CD4-positive, alpha-beta T cell (primary cell): Measurements from ENCODE around the gene MLLT10. TPM values are rescaled to one million over a fixed set of nuclear protein-coding genes. Genes with fewer than 3 reads are reported as not detected.

Experiments
- ATAC-seq: fragments of 200-7000 bp; cut with Tn5 transposase; one replicate; pipeline ENCODE4 v1.10.0; 2022; ENCODE audit warnings: mild to moderate bottlenecking; ENCODE audit not compliant: poor library complexity
- CTCF ChIA-PET: fragments of 350-600 bp; sonication (Branson Sonifier 250); formaldehyde crosslinking; loops from one replicate; lab custom pipeline; 2021; ENCODE audit warnings: antibody characterized with exemption, inconsistent platforms; lab: Charles Lee
- POLR2A ChIA-PET: fragments of 350-600 bp; sonication (Branson Sonifier 250); formaldehyde crosslinking; loops from one replicate; lab custom pipeline; 2021; ENCODE audit warnings: antibody characterized with exemption, inconsistent platforms; lab: Charles Lee
- DNase-seq, 14 experiments: peaks; one replicate each; pipeline ENCODE4 v3.0.0-alpha.2; 2013 to 2020; ENCODE audit warnings: mixed read lengths in 2 of 14
- H3K27ac ChIP-seq, 2 donors: one replicate each; pipeline versions ENCODE4 v1.5.1 to v1.7.0; 2013; ENCODE audit warnings: low read length in 2 of 2, low read depth in 1 of 2, mild to moderate bottlenecking in 1 of 2
- H3K27me3 ChIP-seq, 2 experiments: 1 replicate in 1 of 2; 2 replicates in 1 of 2; pipeline versions ENCODE4 v1.6.1 to v1.7.0; 2013; ENCODE audit warnings: low read length in 2 of 2, control low read depth in 1 of 2, mild to moderate bottlenecking in 1 of 2, moderate library complexity in 1 of 2; ENCODE audit not compliant: insufficient read depth in 2 of 2, control insufficient read depth in 1 of 2
- H3K36me3 ChIP-seq: one replicate; pipeline ENCODE4 v1.6.1; 2013; ENCODE audit warnings: low read length, control low read depth; ENCODE audit not compliant: insufficient read depth
- H3K4me1 ChIP-seq: one replicate; pipeline ENCODE4 v1.6.1; 2013; ENCODE audit warnings: low read length, control low read depth; ENCODE audit not compliant: insufficient read depth
- H3K4me3 ChIP-seq: one replicate; pipeline ENCODE4 v1.5.1; 2013; ENCODE audit warnings: mild to moderate bottlenecking, low read length, moderate library complexity
- H3K9me3 ChIP-seq, 2 experiments: 1 replicate in 1 of 2; 2 replicates in 1 of 2; pipeline versions ENCODE4 v1.6.1 to v1.7.0; 2013; ENCODE audit warnings: low read length in 2 of 2, mild to moderate bottlenecking in 2 of 2, control low read depth in 1 of 2, moderate library complexity in 1 of 2; ENCODE audit not compliant: control insufficient read depth in 1 of 2, insufficient read depth in 1 of 2
- H3K27ac Mint-ChIP-seq: one replicate; pipeline ENCODE4 v1.8.0; 2020; ENCODE audit warnings: mixed read lengths
- H3K27me3 Mint-ChIP-seq: one replicate; pipeline ENCODE4 v1.8.0; 2021; ENCODE audit warnings: mixed read lengths
- H3K36me3 Mint-ChIP-seq: one replicate; pipeline ENCODE4 v1.8.0; 2021; ENCODE audit warnings: low read depth, mixed read lengths
- H3K4me1 Mint-ChIP-seq: one replicate; pipeline ENCODE4 v1.8.0; 2021; ENCODE audit warnings: low read depth, mixed read lengths
- H3K4me3 Mint-ChIP-seq: one replicate; pipeline ENCODE4 v1.8.0; 2020; ENCODE audit warnings: mild to moderate bottlenecking, mixed read lengths
- H3K9me3 Mint-ChIP-seq: one replicate; pipeline ENCODE4 v1.8.0; 2020; ENCODE audit warnings: mixed read lengths
- CTCF ChIP-seq: fragments of 200-600 bp; IDR thresholded peaks from one replicate; pipeline ENCODE4 v1.8.0; 2022; ENCODE audit warnings: antibody characterized with exemption, mild to moderate bottlenecking
- intact Hi-C, 2 experiments: fragments of 100-400 bp; cut with DNase I in 1 of 2; cut with micrococcal nuclease in 1 of 2; formaldehyde crosslinking; loops; one replicate each; pipeline versions ENCODE4 v1.15.1 to v1.9.0; 2023 to 2025; cut with DNase I, micrococcal nuclease
- total RNA-seq, 174 experiments: library from RNA in 2 of 174; stranded (reverse) in 2 of 174; gene quantifications; one replicate each; pipeline ENCODE4 v1.2.3 and lab custom pipeline; 2021 to 2026

The MLLT10 gene
- total RNA-seq, 2 experiments from 2014 or later, result 46.0 to 64.1 TPM

GRCh38 chr10:21519941-21520436 is 14.0 kb upstream of the MLLT10 start:
- no peak for ATAC-seq
- Mint-ChIP-seq H3K9me3 (no peaks in the 10 kb centered on the region), H3K4me3 (peak overlapping the region; percentile 63), H3K36me3 (no peaks in the 10 kb centered on the region), H3K27me3 (peaks cover 80% of the 10 kb centered on the region), H3K4me1 (peaks cover 49% of the 10 kb centered on the region), H3K27ac (peak overlapping the region; percentile 65)
- ChIA-PET CTCF (no interaction called here), POLR2A (interaction anchor here (0.6 to 3.6 kb wide), 4 partner anchors 9 to 162 kb away, joined by 3 to 16 read pairs (median 4); partner anchors contain the start of gene MLLT10)
- no peak for TF ChIP-seq CTCF
- intact Hi-C loops, result loop anchor here (5.0 to 10.0 kb wide), 4 partner anchors 225 to 1915 kb away; partner anchors contain the start of gene OTUD1 (in 1 of the 2)
- H3K27ac ChIP-seq, result no peak overlapping the region
- peak in 3 of 14 experiments; percentile 45 to 56 (median 54) for DNase-seq
- H3K27me3 ChIP-seq, result peaks cover 49 to 73% of the 10 kb centered on the region in 2 experiments
- H3K36me3 ChIP-seq, result no peaks in the 10 kb centered on the region
- H3K4me1 ChIP-seq, result peaks cover 42% of the 10 kb centered on the region
- H3K9me3 ChIP-seq, result peaks cover 0 to 7% of the 10 kb centered on the region in 2 experiments
- H3K4me3 ChIP-seq, result no peak overlapping the region

- H3K4me1 Mint-ChIP-seq, result peaks cover 54% of the 10 kb centered on the region
- CTCF ChIA-PET, result interaction anchor here (1.6 kb wide), 1 partner anchor 25 kb away, joined by 5 read pairs; no protein-coding TSS in a partner anchor
- peaks cover 2% of the 10 kb centered on the region for H3K36me3 Mint-ChIP-seq
- ATAC-seq (no peak), DNase-seq (no peak)
- intact Hi-C loops, result loop anchor here (10.0 kb wide), 3 partner anchors 224 to 1914 kb away; partner anchors contain the start of gene OTUD1 (in 1 of the 2)
- POLR2A ChIA-PET, result interaction anchor here (0.6 to 3.6 kb wide), 5 partner anchors 8 to 710 kb away, joined by 3 to 16 read pairs (median 4); partner anchors contain the start of gene MLLT10
- peaks cover 47% of the 10 kb centered on the region for H3K4me1 ChIP-seq
- TF ChIP-seq CTCF, result no peak
- peaks cover 0 to 7% of the 10 kb centered on the region in 2 experiments for H3K9me3 ChIP-seq
- no peak overlapping the region for H3K4me3 ChIP-seq
- peak overlapping the region; percentile 38 for H3K4me3 Mint-ChIP-seq
- no peak overlapping the region for H3K27ac ChIP-seq
- H3K9me3 Mint-ChIP-seq, result no peaks in the 10 kb centered on the region
- peaks cover 80% of the 10 kb centered on the region for H3K27me3 Mint-ChIP-seq
- peak overlapping the region; percentile 65 for H3K27ac Mint-ChIP-seq
- H3K36me3 ChIP-seq, result no peaks in the 10 kb centered on the region
- peaks cover 44 to 68% of the 10 kb centered on the region in 2 experiments for H3K27me3 ChIP-seq
These were observed 13.5 kb upstream of the MLLT10 start for GRCh38 chr10:21520509-21520908.

GRCh38 chr10:21520949-21521348 is 13.1 kb upstream of the MLLT10 start:
- peaks cover 47% of the 10 kb centered on the region for H3K4me1 ChIP-seq

More at GRCh38 chr10:21520949-21521348, 13.1 kb upstream of the MLLT10 start:
- peaks cover 52% of the 10 kb centered on the region for H3K4me1 Mint-ChIP-seq
- no peaks in the 10 kb centered on the region for H3K9me3 Mint-ChIP-seq
- Histone ChIP-seq H3K27ac (no peak overlapping the region), H3K36me3 (no peaks in the 10 kb centered on the region), H3K27me3 (peaks cover 40 to 64% of the 10 kb centered on the region in 2 experiments), H3K9me3 (peaks cover 0 to 6% of the 10 kb centered on the region in 2 experiments), H3K4me3 (no peak overlapping the region)
- DNase-seq, result no peak
- no peak for ATAC-seq
- CTCF ChIA-PET, result interaction anchor here (1.6 kb wide), 1 partner anchor 25 kb away, joined by 5 read pairs; no protein-coding TSS in a partner anchor
- no peak for TF ChIP-seq CTCF
- H3K27ac Mint-ChIP-seq, result peak overlapping the region; percentile 65
- POLR2A ChIA-PET, result interaction anchor here (1.2 to 3.6 kb wide), 2 partner anchors 12 to 709 kb away, joined by 3 to 16 read pairs; partner anchors contain the start of gene MLLT10
- H3K36me3 Mint-ChIP-seq, result peaks cover 4% of the 10 kb centered on the region
- peak overlapping the region; percentile 38 for H3K4me3 Mint-ChIP-seq
- intact Hi-C loops, result loop anchor here (10.0 kb wide), 3 partner anchors 224 to 1914 kb away; partner anchors contain the start of gene OTUD1 (in 1 of the 2)
- H3K27me3 Mint-ChIP-seq, result peaks cover 77% of the 10 kb centered on the region
